Adrenal gland (tissue), 12 donors: ENCODE measurements around the gene EIF4E. TPM values are rescaled to one million over a fixed set of nuclear protein-coding genes. Genes with fewer than 3 reads are reported as not detected.

ENCODE experiments used
- DNase-seq, 7 donors: peaks; one replicate each; pipeline ENCODE4 v3.0.0-alpha.2; 2019 to 2020
- H3K27ac ChIP-seq, 5 donors: fragments of 200-600 bp; sonication (generic) in 4 of 5; 1 replicate in 3 of 5; 2 replicates in 2 of 5; pipeline versions ENCODE4 v1.5.1 to v1.8.0; 2016 to 2020; ENCODE audit warnings: mild to moderate bottlenecking in 1 of 5
- H3K27me3 ChIP-seq: fragments of 200-600 bp; 2 replicates; pipeline ENCODE4 v1.8.0; 2021
- H3K36me3 ChIP-seq, 2 donors: fragments of 200-600 bp; replicated peaks in 1 of 2; 1 replicate in 1 of 2; 2 replicates in 1 of 2; pipeline versions ENCODE4 v1.5.1 to v1.8.0; 2018 to 2022
- H3K4me1 ChIP-seq, 2 donors: fragments of 200-600 bp; replicated peaks in 1 of 2; 1 replicate in 1 of 2; 2 replicates in 1 of 2; pipeline versions ENCODE4 v1.5.1 to v1.8.0; 2018 to 2021
- H3K4me3 ChIP-seq, 4 donors: fragments of 200-600 bp; sonication (generic) in 3 of 4; one replicate each; pipeline ENCODE4 v1.5.1; 2016 to 2018
- H3K9me3 ChIP-seq, 3 donors: fragments of 200-600 bp; sonication (generic) in 1 of 3; replicated peaks in 1 of 3; 1 replicate in 2 of 3; 2 replicates in 1 of 3; pipeline versions ENCODE4 v1.5.1 to v1.8.0; 2016 to 2021
- CTCF ChIP-seq, 6 experiments: fragments of 450-650 bp in 4 of 6; fragments of 200-600 bp in 2 of 6; sonication (generic) in 1 of 6; IDR thresholded peaks; 1 replicate in 5 of 6; 2 replicates in 1 of 6; pipeline versions ENCODE4 v1.5.1 to v1.8.0; 2016 to 2021; ENCODE audit warnings: antibody characterized with exemption in 6 of 6, mild to moderate bottlenecking in 2 of 6, moderate library complexity in 1 of 6
- POLR2A ChIP-seq, 2 donors: fragments of 450-650 bp; IDR thresholded peaks; one replicate each; pipeline ENCODE4 v1.6.1; 2017; ENCODE audit warnings: antibody characterized with exemption in 2 of 2, mild to moderate bottlenecking in 2 of 2, moderate library complexity in 1 of 2
- WGBS, 4 donors: extraction: QIAGEN DNeasy Blood & Tissue Kit in 2 of 4; methylation state at CpG; one replicate each; pipeline versions ENCODE4 v1.1.5 to v1.1.7; 2013 to 2017; 5-methylcytosine and 5-hydroxymethylcytosine counted together
- intact Hi-C, 2 donors: fragments of 100-400 bp; cut with DNase I; formaldehyde crosslinking; loops; one replicate each; pipeline versions ENCODE4 v1.14.1 to v1.15.0; 2022 to 2023
- polyA plus RNA-seq, 3 donors: library from polyadenylated mRNA; stranded (reverse); fragments of 200-250 nt in 2 of 3; fragments of 350-450 nt in 1 of 3; fragmentation: Illumina TruSeq in 1 of 3; extraction: RNeasy Lipid Tissue Mini Kit (QIAGEN cat#74804) in 1 of 3; gene quantifications; one replicate each; pipeline ENCODE4 v1.2.3, GENCODE V29; 2013 to 2014
- total RNA-seq, 9 donors: library from RNA; depleted of rRNA in 4 of 9; stranded (reverse); fragments of >200 nt in 4 of 9; fragments of 120-200 nt in 1 of 9; fragmentation: NEBNext Ultra II Directional in 1 of 9; extraction: Animal tissue kit (Norgen Biotek cat#: 25700) in 1 of 9; gene quantifications; one replicate each; pipeline versions ENCODE4 v1.1.0 to v1.2.4, GENCODE V29; 2013 to 2023
- donor health status: healthy with polysubstance abuse.
- donor health status: Bipolar disorder and iron deficiency.
- donor health status: DM: yes; HTN: yes; CAD: no.
- donor health status: DM: no; HTN: no; CAD: no.
- donor health status: DM: no; HTN: no; CAD: no.
- donor health status: DM: yes; HTN: yes; CAD: no.

Gene EIF4E
- total and polyA plus RNA-seq, 12 donors, result 5.9 to 169 (median 66.8) TPM

- Histone ChIP-seq H3K9me3 (no peaks in the 10 kb centered on the region), H3K36me3 (no peaks in the 10 kb centered on the region), H3K4me1 (no peaks in the 10 kb centered on the region), H3K4me3 (no peak overlapping the region), H3K27ac (no peak overlapping the region), H3K27me3 (no peaks in the 10 kb centered on the region)
- DNase-seq, result peak in 1 of 7 donors; percentile 8
- 48 to 61% (median 57%) methylated on average over 3 of the region's 3 CpGs for WGBS, 4 donors
- no peak for TF ChIP-seq CTCF (IDR thresholded peaks at IDR 0.05)
- no peak for TF ChIP-seq POLR2A (IDR thresholded peaks at IDR 0.05)
- intact Hi-C loops, result no loop called here
These were observed 67.6 kb downstream of the EIF4E start for GRCh38 chr4:98861100-98861884.

DNA sequence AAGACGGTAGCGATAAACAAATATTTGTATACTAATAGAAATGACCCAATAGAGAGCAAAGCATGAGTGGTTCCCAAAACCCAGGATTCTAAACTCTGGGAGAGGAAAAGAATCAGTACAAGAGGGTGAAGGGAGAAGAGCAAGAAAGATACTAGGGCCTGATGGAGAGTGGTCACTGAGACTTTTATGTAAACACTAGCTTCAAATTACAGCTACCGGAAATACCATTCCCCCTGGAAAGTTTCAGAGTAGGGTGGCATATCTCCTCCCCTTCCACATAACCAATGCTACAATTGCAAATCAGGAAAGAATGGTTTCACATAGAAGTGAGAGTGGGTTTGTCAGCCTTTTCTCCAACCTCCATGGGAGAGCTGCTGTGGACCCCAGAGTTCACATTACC is 77.1 kb downstream of the EIF4E start:
- Histone ChIP-seq H3K9me3 (peaks cover 0 to 5% (median 0%) of the 10 kb centered on the region in 3 donors), H3K27me3 (no peaks in the 10 kb centered on the region), H3K4me3 (no peak overlapping the region), H3K4me1 (no peaks in the 10 kb centered on the region), H3K27ac (no peak overlapping the region), H3K36me3 (no peaks in the 10 kb centered on the region)
- no peak for DNase-seq
- TF ChIP-seq CTCF (IDR thresholded peaks at IDR 0.05) (no peak), POLR2A (IDR thresholded peaks at IDR 0.05) (no peak)
- 80 to 89% (median 86%) methylated on average over 3 of the region's 3 CpGs for WGBS, 4 donors
- intact Hi-C loops, result no loop called here

GRCh38 chr4:98850937-98851336 is 78.0 kb downstream of the EIF4E start:
- Histone ChIP-seq H3K36me3 (no peaks in the 10 kb centered on the region), H3K27me3 (no peaks in the 10 kb centered on the region), H3K9me3 (peaks cover 0 to 5% (median 2%) of the 10 kb centered on the region in 3 donors), H3K4me1 (no peaks in the 10 kb centered on the region), H3K4me3 (no peak overlapping the region), H3K27ac (no peak overlapping the region)
- TF ChIP-seq CTCF (IDR thresholded peaks at IDR 0.05), result no peak
- intact Hi-C loops, result no loop called here
- DNase-seq, result no peak

- H3K27me3 ChIP-seq, result no peaks in the 10 kb centered on the region
- 29 to 57% (median 44%) methylated on average over 1 of the region's 1 CpG for WGBS, 4 donors
- no peak for DNase-seq
- H3K9me3 ChIP-seq, result peaks cover 0 to 5% (median 4%) of the 10 kb centered on the region in 3 donors
- intact Hi-C loops, result no loop called here
- no peak overlapping the region for H3K27ac ChIP-seq
- no peaks in the 10 kb centered on the region for H3K4me1 ChIP-seq
- H3K4me3 ChIP-seq, result no peak overlapping the region
- TF ChIP-seq CTCF (IDR thresholded peaks at IDR 0.05) (no peak), POLR2A (IDR thresholded peaks at IDR 0.05) (no peak)
- H3K36me3 ChIP-seq, result no peaks in the 10 kb centered on the region
These were observed 80.5 kb downstream of the EIF4E start for GRCh38 chr4:98848448-98848847.
